Fibroblast of lung (primary cell): Measurements from ENCODE around the gene RARG. TPM values are rescaled to one million over a fixed set of nuclear protein-coding genes. Genes with fewer than 3 reads are reported as not detected.

ENCODE experiments used
- DNase-seq, 2 donors: peaks; one replicate each; pipeline versions ENCODE4 v3.0.0 to v3.0.0-alpha.2; 2010; ENCODE audit warnings: low read depth in 2 of 2
- H2AFZ ChIP-seq: 2 replicates; pipeline ENCODE4 v1.5.1; 2012; ENCODE audit warnings: low read length, control low read depth, inconsistent platforms
- H3K27ac ChIP-seq: 2 replicates; pipeline ENCODE4 v1.5.1; 2011; ENCODE audit warnings: low read length, control low read depth; ENCODE audit not compliant: insufficient read depth
- H3K27me3 ChIP-seq: 2 replicates; pipeline ENCODE4 v1.5.1; 2011; ENCODE audit warnings: mild to moderate bottlenecking, low read length; ENCODE audit not compliant: control insufficient read depth, insufficient read depth
- H3K36me3 ChIP-seq: 2 replicates; pipeline ENCODE4 v1.5.1; 2011; ENCODE audit warnings: low read length; ENCODE audit not compliant: control insufficient read depth, insufficient read depth
- H3K4me1 ChIP-seq: 2 replicates; pipeline ENCODE4 v1.5.1; 2011; ENCODE audit warnings: low read length; ENCODE audit not compliant: control insufficient read depth, insufficient read depth; ENCODE audit errors: extremely low read depth
- H3K4me2 ChIP-seq: 2 replicates; pipeline ENCODE4 v1.5.1; 2011; ENCODE audit warnings: low read length, control low read depth; ENCODE audit not compliant: insufficient read depth; ENCODE audit errors: extremely low read depth
- H3K4me3 ChIP-seq, 4 experiments: fragments of 200-600 bp in 1 of 4; sonication (generic) in 1 of 4; replicated peaks in 1 of 4; 2 replicates each; pipeline ENCODE4 v1.5.1; 2011 to 2016; ENCODE audit warnings: low read length in 4 of 4, low read depth in 3 of 4, mild to moderate bottlenecking in 3 of 4, control low read depth in 2 of 4, inconsistent platforms in 1 of 4, mixed read lengths in 1 of 4; ENCODE audit not compliant: insufficient read depth in 1 of 4; ENCODE audit errors: control extremely low read depth in 1 of 4
- H3K79me2 ChIP-seq: 2 replicates; pipeline ENCODE4 v1.5.1; 2012; ENCODE audit warnings: mild to moderate bottlenecking, low read length, inconsistent platforms; ENCODE audit not compliant: control insufficient read depth, insufficient read depth
- H3K9ac ChIP-seq: 2 replicates; pipeline ENCODE4 v1.5.1; 2011; ENCODE audit warnings: mild to moderate bottlenecking, low read length, control low read depth; ENCODE audit not compliant: insufficient read depth
- H3K9me3 ChIP-seq: 2 replicates; pipeline ENCODE4 v1.5.1; 2012; ENCODE audit warnings: low read depth, low read length; ENCODE audit not compliant: control insufficient read depth, insufficient read depth
- H4K20me1 ChIP-seq: 2 replicates; pipeline ENCODE4 v1.5.1; 2011; ENCODE audit warnings: low read length; ENCODE audit not compliant: control insufficient read depth, insufficient read depth; ENCODE audit errors: extremely low read depth
- CTCF ChIP-seq, 2 donors: IDR thresholded peaks in 1 of 2; conservative IDR thresholded peaks in 1 of 2; 1 replicate in 1 of 2; 2 replicates in 1 of 2; pipeline ENCODE4 v1.5.1; 2011 to 2012; ENCODE audit warnings: low read length in 2 of 2, control low read depth in 1 of 2, inconsistent platforms in 1 of 2, low read depth in 1 of 2, mild to moderate bottlenecking in 1 of 2
- EZH2 ChIP-seq: IDR thresholded peaks from 2 replicates; pipeline ENCODE4 v1.5.1; 2012; ENCODE audit warnings: low read length, control low read depth, mild to moderate bottlenecking; ENCODE audit errors: missing control alignments
- polyA plus RNA-seq, 2 donors: library from polyadenylated mRNA; depleted of rRNA in 1 of 2; stranded (reverse) in 1 of 2; unstranded in 1 of 2; fragments of >200 nt; gene quantifications; 2 replicates each; pipeline ENCODE4 v1.2.1, GENCODE V29; 2011 to 2012; ENCODE audit warnings: missing spikeins in 1 of 2
- total RNA-seq: library from RNA; depleted of rRNA; stranded (reverse); fragments of >200 nt; gene quantifications from 2 replicates; pipeline ENCODE4 v1.2.1, GENCODE V29; 2014

RARG gene
- total and polyA plus RNA-seq, 2 donors (not counting 1 experiment from before 2014, with no cell fraction given), result 30.4 to 51.4 TPM

- H2AFZ ChIP-seq, result no peak overlapping the region
- H3K9ac ChIP-seq, result no peak overlapping the region
- no peaks in the 10 kb centered on the region for H3K9me3 ChIP-seq
- H3K4me2 ChIP-seq, result no peak overlapping the region
- H3K27me3 ChIP-seq, result no peaks in the 10 kb centered on the region
- no peaks in the 10 kb centered on the region for H4K20me1 ChIP-seq
- H3K4me3 ChIP-seq, result no peak overlapping the region
- TF ChIP-seq EZH2, result no peak
- no peak for TF ChIP-seq CTCF (conservative IDR thresholded peaks at IDR 0.05 in 1 of 2, IDR thresholded peaks at IDR 0.05 in 1 of 2; ENCODE audit: low read depth in 1 of 2, low read length in 2 of 2)
- no peaks in the 10 kb centered on the region for H3K36me3 ChIP-seq
- H3K4me1 ChIP-seq, result peaks cover 7% of the 10 kb centered on the region
- H3K27ac ChIP-seq, result no peak overlapping the region
- no peaks in the 10 kb centered on the region for H3K79me2 ChIP-seq
- no peak for DNase-seq
These were observed 30.4 kb downstream of the RARG start for GRCh38 chr12:53201639-53202038.

- no peak overlapping the region for H3K9ac ChIP-seq
- H3K79me2 ChIP-seq, result no peaks in the 10 kb centered on the region
- no peak overlapping the region for H3K4me2 ChIP-seq
- H3K4me3 ChIP-seq, result no peak overlapping the region
- H3K27me3 ChIP-seq, result no peaks in the 10 kb centered on the region
- no peaks in the 10 kb centered on the region for H3K9me3 ChIP-seq
- H4K20me1 ChIP-seq, result no peaks in the 10 kb centered on the region
- TF ChIP-seq CTCF (conservative IDR thresholded peaks at IDR 0.05 in 1 of 2, IDR thresholded peaks at IDR 0.05 in 1 of 2; ENCODE audit: low read depth in 1 of 2, low read length in 2 of 2) (no peak), EZH2 (no peak)
- H3K36me3 ChIP-seq, result no peaks in the 10 kb centered on the region
- H3K27ac ChIP-seq, result no peak overlapping the region
- peaks cover 4% of the 10 kb centered on the region for H3K4me1 ChIP-seq
- peak; percentile 38 to 71 for DNase-seq
- peak overlapping the region; percentile 5 for H2AFZ ChIP-seq
These were observed 30.9 kb downstream of the RARG start for GRCh38 chr12:53201177-53201541.

GRCh38 chr12:53200458-53201176, 31.4 kb downstream of the RARG start:
- Histone ChIP-seq H3K9me3 (no peaks in the 10 kb centered on the region), H3K36me3 (no peaks in the 10 kb centered on the region), H3K79me2 (no peaks in the 10 kb centered on the region), H3K4me1 (peaks cover 2% of the 10 kb centered on the region), H3K27ac (no peak overlapping the region), H3K9ac (no peak overlapping the region), H3K27me3 (no peaks in the 10 kb centered on the region), H3K4me2 (no peak overlapping the region), H4K20me1 (no peaks in the 10 kb centered on the region), H2AFZ (peak overlapping the region; percentile 5), H3K4me3 (no peak overlapping the region)
- no peak for DNase-seq
- TF ChIP-seq CTCF (conservative IDR thresholded peaks at IDR 0.05 in 1 of 2, IDR thresholded peaks at IDR 0.05 in 1 of 2; ENCODE audit: low read depth in 1 of 2, low read length in 2 of 2) (no peak), EZH2 (no peak)
